MM.1S (cell line): ENCODE results near the gene NDST1.

Experiments used
- CTCF ChIP-seq: fragments of 300-600 bp; sonication (generic); IDR thresholded peaks from 2 replicates; pipeline ENCODE4 v1.5.1; 2016; ENCODE audit warnings: antibody characterized with exemption, low read length, mixed read lengths
- EZH2 ChIP-seq: fragments of 300-600 bp; sonication (generic); optimal IDR thresholded peaks from 2 replicates; pipeline ENCODE3; 2017; ENCODE audit warnings: low read depth, mild to moderate bottlenecking, antibody characterized with exemption, low read length, mixed read lengths

DNA sequence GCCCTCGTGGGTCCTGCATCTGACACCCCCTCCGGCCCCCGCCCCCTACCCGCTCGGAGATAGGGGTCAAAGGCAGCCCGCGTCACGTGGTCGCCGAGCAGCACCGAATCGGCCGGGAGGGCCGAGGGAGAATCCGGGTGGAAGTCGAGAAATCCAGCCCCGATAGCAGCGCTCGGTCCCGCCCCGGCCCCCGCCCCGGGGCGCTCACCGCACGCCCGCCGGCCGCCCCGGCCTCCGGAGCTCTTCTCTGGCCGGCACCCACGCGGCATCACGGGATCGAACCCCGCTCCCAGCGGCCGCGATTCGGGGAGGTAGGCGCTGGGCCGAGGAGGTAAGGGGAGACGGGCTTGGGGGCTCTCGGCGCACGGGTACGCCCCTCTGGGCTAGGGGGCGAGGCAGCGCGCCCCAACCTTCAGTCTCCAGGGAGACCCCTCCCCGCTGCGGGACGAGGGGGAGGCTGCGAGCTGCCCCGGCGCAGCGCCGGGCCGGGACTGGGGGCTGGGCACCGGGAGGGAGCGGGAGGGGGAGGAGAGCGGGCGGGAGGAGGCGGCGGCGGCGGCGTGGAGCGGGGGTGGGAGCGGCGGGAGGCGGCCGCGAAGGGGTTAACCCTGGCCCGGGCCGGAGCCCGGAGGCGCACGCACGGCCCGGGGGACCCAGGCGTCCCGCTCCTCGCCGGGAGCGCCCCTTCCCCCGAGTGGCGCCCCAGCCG lies 22.1 kb upstream of the NDST1 start:
- TF ChIP-seq EZH2: no peak
- TF ChIP-seq CTCF: no peak
